Lung (tissue), 12 donors: ENCODE data around the gene DDX24. TPM values are rescaled to one million over a fixed set of nuclear protein-coding genes. Genes with fewer than 3 reads are reported as not detected.

Experiments
- ATAC-seq: fragments of 200-7000 bp; cut with Tn5 transposase; one replicate; pipeline ENCODE4 v1.9.1; 2020; ENCODE audit warnings: moderate number of reproducible peaks; ENCODE audit not compliant: insufficient read depth, low FRiP score
- DNase-seq, 3 donors: peaks; one replicate each; pipeline ENCODE4 v3.0.0-alpha.2; 2013 to 2017
- H3K27ac ChIP-seq, 2 donors: one replicate each; pipeline ENCODE4 v1.5.1; 2013; ENCODE audit warnings: mild to moderate bottlenecking in 2 of 2, moderate library complexity in 2 of 2, control low read depth in 1 of 2, inconsistent platforms in 1 of 2, low read depth in 1 of 2, low read length in 1 of 2
- H3K27me3 ChIP-seq, 3 donors: one replicate each; pipeline ENCODE4 v1.5.1; 2013; ENCODE audit warnings: low read length in 2 of 3; ENCODE audit not compliant: control insufficient read depth in 3 of 3, insufficient read depth in 3 of 3
- H3K36me3 ChIP-seq, 4 donors: one replicate each; pipeline ENCODE4 v1.5.1; 2013; ENCODE audit warnings: low read length in 4 of 4, mild to moderate bottlenecking in 1 of 4, moderate library complexity in 1 of 4; ENCODE audit not compliant: control insufficient read depth in 4 of 4, insufficient read depth in 4 of 4
- H3K4me1 ChIP-seq, 5 donors: one replicate each; pipeline ENCODE4 v1.5.1; 2013; ENCODE audit warnings: low read length in 5 of 5, mild to moderate bottlenecking in 2 of 5, moderate library complexity in 1 of 5; ENCODE audit not compliant: control insufficient read depth in 5 of 5, insufficient read depth in 5 of 5
- H3K4me3 ChIP-seq: one replicate; pipeline ENCODE4 v1.5.1; 2013; ENCODE audit warnings: mild to moderate bottlenecking, control low read depth, moderate library complexity
- H3K9ac ChIP-seq, 2 donors: one replicate each; pipeline ENCODE4 v1.5.1; 2013; ENCODE audit warnings: low read length in 2 of 2, control low read depth in 1 of 2; ENCODE audit not compliant: insufficient read depth in 1 of 2
- H3K9me3 ChIP-seq, 4 donors: one replicate each; pipeline ENCODE4 v1.5.1; 2013; ENCODE audit warnings: low read length in 3 of 4, mild to moderate bottlenecking in 1 of 4, moderate library complexity in 1 of 4; ENCODE audit not compliant: control insufficient read depth in 4 of 4, insufficient read depth in 3 of 4
- CTCF ChIP-seq: IDR thresholded peaks from 2 replicates; pipeline ENCODE4 v1.5.1; 2012; ENCODE audit warnings: mild to moderate bottlenecking; ENCODE audit errors: control extremely low read depth, extremely low read depth
- WGBS, 2 donors: extraction: QIAGEN DNeasy Blood & Tissue Kit; methylation state at CpG; one replicate each; pipeline ENCODE4 v1.1.7; 2013; 5-methylcytosine and 5-hydroxymethylcytosine counted together
- polyA plus RNA-seq, 2 donors: library from polyadenylated mRNA; stranded (reverse); fragments of 200-250 nt; gene quantifications; one replicate each; pipeline ENCODE4 v1.2.1, GENCODE V29; 2013
- total RNA-seq, 2 donors: library from RNA; depleted of rRNA in 1 of 2; stranded (reverse); fragments of >200 nt in 1 of 2; gene quantifications; one replicate each; pipeline ENCODE4 v1.2.1, GENCODE V29; 2014 to 2021
- donor health status: control.
- donor health status: control.
- donor health status: Bipolar disorder and iron deficiency.
- donor health status: healthy.
- donor health status: DM: yes; HTN: yes; CAD: no.

DDX24 gene
- total and polyA plus RNA-seq, 4 donors, result 78.4 to 138 (median 107) TPM

- H3K27ac ChIP-seq, result no peak overlapping the region
- no peaks in the 10 kb centered on the region for H3K9me3 ChIP-seq
- H3K4me1 ChIP-seq, result peaks cover 0 to 2% (median 1%) of the 10 kb centered on the region in 5 donors
- H3K9ac ChIP-seq, result no peak overlapping the region
- H3K36me3 ChIP-seq, result no peaks in the 10 kb centered on the region
- H3K4me3 ChIP-seq, result no peak overlapping the region
- H3K27me3 ChIP-seq, result peaks cover 0 to 3% (median 0%) of the 10 kb centered on the region in 3 donors
- WGBS, 2 donors, result 37 to 43% methylated on average over 26 of the region's 26 CpGs
- TF ChIP-seq CTCF, result peak; percentile 89
- ATAC-seq (peak; percentile 80), DNase-seq (peak; percentile 57 to 75 (median 68))
These were observed 79.3 kb downstream of the DDX24 start for GRCh38 chr14:94001501-94002396.

GRCh38 chr14:94001016-94001415 lies 80.0 kb downstream of the DDX24 start:
- 69 to 84% methylated on average over 13 of the region's 13 CpGs for WGBS, 2 donors
- ATAC-seq (no peak), DNase-seq (no peak)
- TF ChIP-seq CTCF, result no peak
- H3K27me3 ChIP-seq, result peaks cover 0 to 3% (median 3%) of the 10 kb centered on the region in 3 donors
- H3K4me3 ChIP-seq, result no peak overlapping the region
- H3K27ac ChIP-seq, result no peak overlapping the region
- H3K4me1 ChIP-seq, result peaks cover 0 to 4% (median 2%) of the 10 kb centered on the region in 5 donors
- no peaks in the 10 kb centered on the region for H3K36me3 ChIP-seq
- no peak overlapping the region for H3K9ac ChIP-seq
- no peaks in the 10 kb centered on the region for H3K9me3 ChIP-seq

- Histone ChIP-seq H3K27ac (no peak overlapping the region), H3K9ac (no peak overlapping the region), H3K4me3 (no peak overlapping the region), H3K9me3 (no peaks in the 10 kb centered on the region), H3K27me3 (peaks cover 0 to 6% (median 3%) of the 10 kb centered on the region in 3 donors), H3K36me3 (no peaks in the 10 kb centered on the region), H3K4me1 (peaks cover 0 to 4% (median 2%) of the 10 kb centered on the region in 5 donors)
- DNase-seq (no peak), ATAC-seq (no peak)
- WGBS, 2 donors, result 85 to 91% methylated on average over 6 of the region's 6 CpGs
- TF ChIP-seq CTCF, result no peak
These were observed 80.7 kb downstream of the DDX24 start for GRCh38 chr14:94000267-94000666.
